GM19324 (cell line): ENCODE measurements around the gene LBHD2.

Experiments
- ATAC-seq: cut with Tn5 transposase; IDR thresholded peaks from one replicate; pipeline ENCODE4 v1.9.1; 2021; ENCODE audit warnings: mild to moderate bottlenecking, moderate library complexity; ENCODE audit not compliant: unreplicated experiment, low FRiP score

The LBHD2 gene

GRCh38 chr14:103089386-103090335 lies 5.7 kb downstream of the LBHD2 start:
- ATAC-seq: no peak

GRCh38 chr14:103090481-103091020 lies 6.5 kb downstream of the LBHD2 start:
- no peak for ATAC-seq

- ATAC-seq: peak; percentile 47
Measured at GRCh38 chr14:103091041-103091882, 7.3 kb downstream of the LBHD2 start.

- ATAC-seq: no peak
Measured at GRCh38 chr14:103091883-103092222, 7.8 kb downstream of the LBHD2 start.

GRCh38 chr14:103093856-103094405 lies 9.9 kb downstream of the LBHD2 start:
- no peak for ATAC-seq

GRCh38 chr14:103094406-103095209 lies 10.6 kb downstream of the LBHD2 start, which contains the start of gene EXOC3L4:
Gene EXOC3L4, plus strand, starts transcription at chr14:103094725. Its CDS starts 5,495 bp downstream, at chr14:103100220.
- ATAC-seq: no peak

- ATAC-seq: no peak
Measured at GRCh38 chr14:103095210-103095778, 11.3 kb downstream of the LBHD2 start.

GRCh38 chr14:103096387-103096786 lies 12.4 kb downstream of the LBHD2 start:
- ATAC-seq: no peak

- ATAC-seq: no peak
Measured at GRCh38 chr14:103097244-103097993, 13.4 kb downstream of the LBHD2 start.

GRCh38 chr14:103097994-103098957 lies 14.3 kb downstream of the LBHD2 start:
- ATAC-seq: no peak

- no peak for ATAC-seq
Measured at GRCh38 chr14:103099081-103099732, 15.2 kb downstream of the LBHD2 start.

- ATAC-seq: no peak
Measured at GRCh38 chr14:103099733-103100280, 15.8 kb downstream of the LBHD2 start.

- peak; percentile 48 for ATAC-seq
Measured at GRCh38 chr14:103100281-103101121, 16.5 kb downstream of the LBHD2 start.

- no peak for ATAC-seq
Measured at GRCh38 chr14:103101257-103101962, 17.4 kb downstream of the LBHD2 start.

GRCh38 chr14:103101963-103102688 lies 18.1 kb downstream of the LBHD2 start:
- no peak for ATAC-seq
